H9 (cell line): ENCODE measurements around the gene AACS. TPM values are rescaled to one million over a fixed set of nuclear protein-coding genes. Genes with fewer than 3 reads are reported as not detected.

Experiments used
- DNase-seq: peaks from one replicate; pipeline ENCODE4 v3.0.0-alpha.2; 2017
- H2AFZ ChIP-seq: one replicate; pipeline ENCODE4 v1.6.1; 2013; ENCODE audit warnings: mild to moderate bottlenecking, low read length, control low read depth, moderate library complexity
- H2AK5ac ChIP-seq: 2 replicates; pipeline ENCODE4 v1.6.1; 2013; ENCODE audit warnings: low read length, control low read depth, mixed read lengths; ENCODE audit not compliant: insufficient read length
- H2BK120ac ChIP-seq: one replicate; pipeline ENCODE4 v1.6.1; 2013; ENCODE audit warnings: low read depth, mild to moderate bottlenecking, low read length, control low read depth, inconsistent platforms; ENCODE audit not compliant: poor library complexity, severe bottlenecking
- H2BK12ac ChIP-seq: 2 replicates; pipeline ENCODE4 v1.6.1; 2013; ENCODE audit warnings: low read length, control low read depth, mixed read lengths, low read depth; ENCODE audit not compliant: insufficient read length
- H2BK15ac ChIP-seq: 2 replicates; pipeline ENCODE4 v1.6.1; 2013; ENCODE audit warnings: low read depth, low read length, control low read depth
- H2BK20ac ChIP-seq: one replicate; pipeline ENCODE4 v1.6.1; 2013; ENCODE audit warnings: low read depth, mild to moderate bottlenecking, low read length, control low read depth, inconsistent platforms; ENCODE audit not compliant: poor library complexity, severe bottlenecking
- H2BK5ac ChIP-seq: 2 replicates; pipeline ENCODE4 v1.6.1; 2013; ENCODE audit warnings: low read length, control low read depth, mixed read lengths; ENCODE audit not compliant: insufficient read length
- H3K14ac ChIP-seq: 2 replicates; pipeline ENCODE4 v1.6.1; 2013; ENCODE audit warnings: low read length, control low read depth; ENCODE audit not compliant: insufficient read depth
- H3K18ac ChIP-seq: 2 replicates; pipeline ENCODE4 v1.6.1; 2013; ENCODE audit warnings: low read depth, mild to moderate bottlenecking, mixed read lengths, low read length, control low read depth; ENCODE audit not compliant: insufficient read length
- H3K23ac ChIP-seq: 2 replicates; pipeline ENCODE4 v1.6.1; 2013; ENCODE audit warnings: low read length, control low read depth, mixed read lengths, low read depth; ENCODE audit not compliant: insufficient read length
- H3K23me2 ChIP-seq: 2 replicates; pipeline ENCODE4 v1.6.1; 2013; ENCODE audit warnings: low read depth, mild to moderate bottlenecking, mixed read lengths, low read length, control low read depth; ENCODE audit not compliant: insufficient read length, poor library complexity, severe bottlenecking
- H3K27ac ChIP-seq: 2 replicates; pipeline ENCODE4 v1.5.1; 2013; ENCODE audit warnings: low read length, control low read depth, mixed read lengths, low read depth; ENCODE audit not compliant: insufficient read length
- H3K27me3 ChIP-seq: 2 replicates; pipeline ENCODE4 v1.6.1; 2013; ENCODE audit warnings: low read length, control low read depth, inconsistent platforms; ENCODE audit not compliant: insufficient read depth
- H3K4ac ChIP-seq: 2 replicates; pipeline ENCODE4 v1.6.1; 2013; ENCODE audit warnings: low read depth, mild to moderate bottlenecking, control low read depth, inconsistent platforms, low read length, moderate library complexity
- H3K4me1 ChIP-seq: 2 replicates; pipeline ENCODE4 v1.6.1; 2013; ENCODE audit warnings: low read length, control low read depth, inconsistent platforms; ENCODE audit not compliant: insufficient read depth
- H3K4me2 ChIP-seq: 2 replicates; pipeline ENCODE4 v1.6.1; 2013; ENCODE audit warnings: low read length, control low read depth, mixed read lengths; ENCODE audit not compliant: insufficient read length, insufficient read depth
- H3K56ac ChIP-seq: 2 replicates; pipeline ENCODE4 v1.6.1; 2013; ENCODE audit warnings: low read depth, mild to moderate bottlenecking, mixed read lengths, low read length, control low read depth; ENCODE audit not compliant: insufficient read length
- H3K79me1 ChIP-seq: 2 replicates; pipeline ENCODE4 v1.6.1; 2013; ENCODE audit warnings: low read depth, mild to moderate bottlenecking, moderate library complexity, low read length, control low read depth, inconsistent platforms; ENCODE audit not compliant: insufficient read depth, poor library complexity, severe bottlenecking
- H3K79me2 ChIP-seq: 2 replicates; pipeline ENCODE4 v1.6.1; 2013; ENCODE audit warnings: low read length, control low read depth, inconsistent platforms; ENCODE audit not compliant: insufficient read depth
- H3K9ac ChIP-seq: 2 replicates; pipeline ENCODE4 v1.6.1; 2013; ENCODE audit warnings: low read length, control low read depth, mixed read lengths; ENCODE audit not compliant: insufficient read length; ENCODE audit errors: extremely low read depth
- H3K9me3 ChIP-seq: one replicate; pipeline ENCODE4 v1.6.1; 2013; ENCODE audit warnings: low read depth, low read length, inconsistent platforms; ENCODE audit not compliant: control insufficient read depth
- H3T11ph ChIP-seq: one replicate; pipeline ENCODE4 v1.6.1; 2013; ENCODE audit warnings: mild to moderate bottlenecking, low read length, control low read depth, inconsistent platforms
- H4K20me1 ChIP-seq: one replicate; pipeline ENCODE4 v1.6.1; 2013; ENCODE audit not compliant: control insufficient read depth, insufficient read length, insufficient read depth
- H4K5ac ChIP-seq: 2 replicates; pipeline ENCODE4 v1.6.1; 2013; ENCODE audit warnings: low read depth, mild to moderate bottlenecking, mixed read lengths, low read length, control low read depth; ENCODE audit not compliant: insufficient read length
- H4K8ac ChIP-seq: replicated peaks from 2 replicates; pipeline ENCODE4 v1.6.1; 2013; ENCODE audit warnings: low read length, control low read depth, mixed read lengths, low read depth; ENCODE audit not compliant: insufficient read length
- H4K91ac ChIP-seq: 2 replicates; pipeline ENCODE4 v1.6.1; 2013; ENCODE audit warnings: low read depth, mild to moderate bottlenecking, moderate library complexity, mixed read lengths, low read length, control low read depth; ENCODE audit not compliant: insufficient read length
- H3K27ac Mint-ChIP-seq, 3 experiments: 2 replicates in 2 of 3; 3 replicates in 1 of 3; pipeline ENCODE4 v1.8.0; 2020 to 2021; ENCODE audit warnings: mixed read lengths in 3 of 3, mild to moderate bottlenecking in 1 of 3, moderate library complexity in 1 of 3
- H3K27me3 Mint-ChIP-seq: 2 replicates; pipeline ENCODE4 v1.8.0; 2021; ENCODE audit warnings: low read depth, mild to moderate bottlenecking, moderate library complexity, mixed read lengths
- H3K36me3 Mint-ChIP-seq, 3 experiments: 2 replicates in 2 of 3; 3 replicates in 1 of 3; pipeline ENCODE4 v1.8.0; 2020 to 2021; ENCODE audit warnings: low read depth in 3 of 3, mixed read lengths in 3 of 3; ENCODE audit not compliant: insufficient read depth in 1 of 3
- H3K4me1 Mint-ChIP-seq, 2 experiments: 2 replicates each; pipeline ENCODE4 v1.8.0; 2020; ENCODE audit warnings: mixed read lengths in 2 of 2
- H3K4me3 Mint-ChIP-seq, 2 experiments: 2 replicates in 1 of 2; 3 replicates in 1 of 2; pipeline ENCODE4 v1.8.0; 2020 to 2021; ENCODE audit warnings: mild to moderate bottlenecking in 2 of 2, mixed read lengths in 2 of 2, moderate library complexity in 1 of 2
- H3K9me3 Mint-ChIP-seq, 2 experiments: 2 replicates in 1 of 2; 3 replicates in 1 of 2; pipeline ENCODE4 v1.8.0; 2020; ENCODE audit warnings: mild to moderate bottlenecking in 2 of 2, mixed read lengths in 2 of 2, moderate library complexity in 1 of 2
- CTCF ChIP-seq: fragments of 200-600 bp; sonication (generic); conservative IDR thresholded peaks from 3 replicates; pipeline ENCODE4 v1.8.0; 2021; ENCODE audit warnings: antibody characterized with exemption, mild to moderate bottlenecking
- WGBS: extraction: QIAGEN DNeasy Blood & Tissue Kit; methylation state at CpG from one replicate; pipeline ENCODE4 v1.1.7; 2013; ENCODE audit warnings: missing lambda C conversion rate, low lambda C conversion rate, mixed read lengths; ENCODE audit not compliant: insufficient read length; ENCODE audit errors: extremely low coverage; 5-methylcytosine and 5-hydroxymethylcytosine counted together
- total RNA-seq: library from RNA; stranded (reverse); gene quantifications from 2 replicates; pipeline ENCODE4 v1.2.1, GENCODE V29; 2021

The AACS gene
- total RNA-seq, 1 experiment from 2014 or later, result 35.0 TPM

GRCh38 chr12:125160281-125160955, 95.2 kb downstream of the AACS start:
- H3K4me2 ChIP-seq, result no peak overlapping the region
- no peak overlapping the region for H2AFZ ChIP-seq
- Mint-ChIP-seq H3K27ac (no peak overlapping the region), H3K9me3 (peaks cover 0 to 3% of the 10 kb centered on the region in 2 experiments; a peak in 4 of 5 replicates), H3K4me3 (no peak overlapping the region), H3K4me1 (peaks cover 0 to 6% of the 10 kb centered on the region in 2 experiments; a peak in 2 of 4 replicates), H3K36me3 (peaks cover 0 to 2% (median 0%) of the 10 kb centered on the region in 3 experiments; a peak in 1 of 7 replicates), H3K27me3 (peaks cover 4% of the 10 kb centered on the region)
- no CpG with 5 or more reads among the region's 9 CpGs for WGBS
- H3K79me1 ChIP-seq, result no peaks in the 10 kb centered on the region
- no peak overlapping the region for H3K18ac ChIP-seq
- no peak overlapping the region for H3K23ac ChIP-seq
- H3K27me3 ChIP-seq, result no peaks in the 10 kb centered on the region
- H4K5ac ChIP-seq, result no peak overlapping the region
- H3K4me1 ChIP-seq, result no peaks in the 10 kb centered on the region
- no peaks in the 10 kb centered on the region for H3K9me3 ChIP-seq
- no peaks in the 10 kb centered on the region for H4K20me1 ChIP-seq
- H4K91ac ChIP-seq, result no peak overlapping the region
- H3K56ac ChIP-seq, result no peak overlapping the region
- H4K8ac ChIP-seq, result no peak overlapping the region
- H3K9ac ChIP-seq, result no peak overlapping the region
- H2BK5ac ChIP-seq, result no peak overlapping the region
- no peak overlapping the region for H3K27ac ChIP-seq
- no peak overlapping the region for H3T11ph ChIP-seq
- no peak for TF ChIP-seq CTCF
- DNase-seq, result no peak
- no peak overlapping the region for H2AK5ac ChIP-seq
- H2BK15ac ChIP-seq, result no peak overlapping the region
- no peaks in the 10 kb centered on the region for H3K23me2 ChIP-seq
- H3K4ac ChIP-seq, result no peak overlapping the region
- H3K79me2 ChIP-seq, result no peaks in the 10 kb centered on the region
- no peak overlapping the region for H3K14ac ChIP-seq
- H2BK12ac ChIP-seq, result no peak overlapping the region
- H2BK120ac ChIP-seq, result no peak overlapping the region
- no peak overlapping the region for H2BK20ac ChIP-seq
